ENCODE results near the gene TPP1.

DNA sequence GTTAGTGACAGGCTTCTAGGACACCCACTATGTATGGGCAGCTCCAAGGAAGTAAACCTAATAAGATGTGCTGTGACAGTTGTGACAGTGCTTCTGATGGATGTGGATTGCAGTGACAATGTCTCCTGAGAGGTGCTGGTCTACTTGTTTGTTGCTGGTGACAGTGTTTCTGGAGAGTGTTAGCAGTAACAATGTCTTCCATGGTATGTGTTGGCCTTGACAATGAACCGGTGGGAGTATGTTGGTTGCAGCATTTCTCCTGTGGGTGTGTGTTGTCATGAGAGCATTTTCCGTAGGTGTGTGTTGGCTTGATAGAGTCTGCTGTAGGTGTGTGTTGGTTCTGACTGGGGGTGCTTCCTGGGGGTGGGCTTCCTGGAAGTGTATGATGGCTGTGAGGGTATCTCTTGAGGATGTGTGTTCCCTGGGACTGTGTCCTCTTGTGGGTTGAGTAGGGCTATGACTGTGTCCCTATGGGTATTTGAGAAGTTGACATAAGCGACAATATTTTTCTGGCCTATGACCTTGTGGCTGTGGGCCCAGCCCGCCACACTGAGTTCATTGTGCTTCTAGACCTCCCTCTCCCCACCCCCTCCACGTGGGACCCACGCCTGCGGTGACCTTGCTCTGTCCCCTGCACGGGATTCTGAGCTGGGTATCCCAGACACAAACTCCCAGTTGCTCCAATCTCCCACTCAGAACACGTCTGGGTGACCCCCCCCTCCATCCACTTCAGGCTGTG, 35.2 kb upstream of the TPP1 start:
- TF ChIP-seq, protein P1, sequence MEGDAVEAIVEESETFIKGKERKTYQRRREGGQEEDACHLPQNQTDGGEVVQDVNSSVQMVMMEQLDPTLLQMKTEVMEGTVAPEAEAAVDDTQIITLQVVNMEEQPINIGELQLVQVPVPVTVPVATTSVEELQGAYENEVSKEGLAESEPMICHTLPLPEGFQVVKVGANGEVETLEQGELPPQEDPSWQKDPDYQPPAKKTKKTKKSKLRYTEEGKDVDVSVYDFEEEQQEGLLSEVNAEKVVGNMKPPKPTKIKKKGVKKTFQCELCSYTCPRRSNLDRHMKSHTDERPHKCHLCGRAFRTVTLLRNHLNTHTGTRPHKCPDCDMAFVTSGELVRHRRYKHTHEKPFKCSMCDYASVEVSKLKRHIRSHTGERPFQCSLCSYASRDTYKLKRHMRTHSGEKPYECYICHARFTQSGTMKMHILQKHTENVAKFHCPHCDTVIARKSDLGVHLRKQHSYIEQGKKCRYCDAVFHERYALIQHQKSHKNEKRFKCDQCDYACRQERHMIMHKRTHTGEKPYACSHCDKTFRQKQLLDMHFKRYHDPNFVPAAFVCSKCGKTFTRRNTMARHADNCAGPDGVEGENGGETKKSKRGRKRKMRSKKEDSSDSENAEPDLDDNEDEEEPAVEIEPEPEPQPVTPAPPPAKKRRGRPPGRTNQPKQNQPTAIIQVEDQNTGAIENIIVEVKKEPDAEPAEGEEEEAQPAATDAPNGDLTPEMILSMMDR (conservative IDR thresholded peaks at IDR 0.05; ENCODE audit: low read depth, low read length), result no peak
- TF ChIP-seq EZH2phosphoT487 (IDR thresholded peaks at IDR 0.05; ENCODE audit: borderline replicate concordance, low read length) (no peak), EZH2 (IDR thresholded peaks at IDR 0.05; ENCODE audit: low read length, unreplicated experiment) (no peak)

Data from PC-3 (cell line).